ENCODE results near the gene RNASEH2A. TPM values are rescaled to one million over a fixed set of nuclear protein-coding genes. Genes with fewer than 3 reads are reported as not detected.

Gene RNASEH2A
- total and polyA plus RNA-seq, 2 of the 13 experiments (the other 11 are each of a cell fraction or from before 2014, with no cell fraction given) = 25.1 to 35.8 TPM

DNA sequence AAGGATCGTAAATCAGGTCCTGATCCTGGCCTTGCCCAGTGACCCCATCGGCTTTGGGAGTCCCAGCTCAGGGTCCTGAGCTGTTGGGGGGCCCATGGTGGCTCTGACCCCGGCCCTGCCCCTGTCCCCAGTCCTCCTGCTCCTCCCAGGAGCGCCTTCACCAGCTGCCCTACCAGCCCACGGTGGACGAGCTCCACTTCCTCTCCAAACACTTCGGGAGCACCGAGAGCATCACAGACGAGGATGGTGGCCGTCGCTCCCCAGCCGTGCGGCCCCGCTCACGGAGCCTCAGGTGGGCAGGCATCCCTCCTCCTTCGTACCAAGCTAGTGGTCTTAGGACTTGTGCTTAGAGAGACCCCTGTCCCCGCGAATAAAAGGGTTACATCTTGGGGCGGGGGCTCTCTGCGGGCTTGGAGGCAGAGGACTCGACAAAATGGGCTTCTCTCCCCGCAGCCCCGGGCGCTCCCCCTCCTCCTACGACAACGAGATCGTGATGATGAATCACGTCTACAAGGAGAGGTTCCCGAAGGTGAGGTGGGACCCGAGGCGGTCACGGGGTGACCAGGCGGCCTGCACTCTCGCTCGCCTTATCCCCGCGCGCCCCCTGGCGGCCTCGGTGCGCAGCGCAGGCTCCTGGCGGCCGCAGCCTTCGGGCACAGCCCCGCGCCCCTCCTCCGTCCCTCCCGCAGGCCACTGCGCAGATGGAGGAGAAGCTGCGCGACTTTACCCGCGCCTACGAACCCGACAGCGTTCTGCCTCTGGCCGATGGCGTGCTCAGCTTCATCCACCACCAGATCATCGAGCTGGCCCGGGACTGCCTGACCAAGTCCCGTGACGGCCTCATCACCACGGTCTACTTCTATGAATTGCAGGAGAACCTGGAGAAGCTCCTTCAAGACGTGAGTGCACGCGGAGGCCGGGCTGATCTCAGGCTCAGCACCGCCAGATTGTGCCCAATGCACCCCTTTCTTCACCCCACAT is 41.1 kb downstream of the RNASEH2A start:
- H3K27ac ChIP-seq (ENCODE audit: extremely low read length, insufficient read depth, low read length) = no peak overlapping the region
- no peaks in the 10 kb centered on the region for H3K27me3 ChIP-seq (ENCODE audit: control insufficient read depth in 1 of 2, insufficient read depth in 2 of 2, low read length in 2 of 2)
- peak overlapping the region; percentile 68 for H3K4me2 ChIP-seq (ENCODE audit: low read depth, low read length)
- in situ Hi-C loops (cut with HindIII; ENCODE audit: extremely low pct_ligation_motif_present, low pct_unique_long_range_greater_than_20kb) (no loop called here), intact Hi-C loops (cut with micrococcal nuclease; ENCODE audit: unreplicated experiment) (loop anchor here (2.0 kb wide), 1 partner anchor 81 kb away; no protein-coding TSS in a partner anchor)
- DNase-seq (ENCODE audit: low spot score) (peak; percentile 53), FAIRE-seq (no peak), ATAC-seq (peak; percentile 98)
- WGBS (ENCODE audit: low lambda C conversion rate) = 2% methylated on average over 12 of the region's 69 CpGs
- H3K9me3 ChIP-seq (ENCODE audit: low read length) = no peaks in the 10 kb centered on the region
- H4K20me1 ChIP-seq (ENCODE audit: insufficient read depth, low read length) = no peaks in the 10 kb centered on the region
- H3K4me3 ChIP-seq (replicated peaks in 1 of 3; ENCODE audit: insufficient read depth in 1 of 3, low read depth in 2 of 3, low read length in 3 of 3) = peak overlapping the region in 1 of 3 experiments; percentile 49; a peak in 2 of 6 replicates
- H3K36me3 ChIP-seq (replicated peaks in 1 of 2; ENCODE audit: control insufficient read depth in 1 of 2, insufficient read depth in 2 of 2, low read length in 2 of 2) = no peaks in the 10 kb centered on the region
- ChIA-PET POLR2A (interaction anchor here (1.0 to 1.2 kb wide), 2 partner anchors 34 to 87 kb away, joined by 3 to 4 read pairs; partner anchors contain the start of gene DNASE2), CTCF (ENCODE audit: low intra/inter-chr PET ratio, low total read pairs) (interaction anchor here (0.6 to 1.9 kb wide), 5 partner anchors 10 to 130 kb away, joined by 3 to 14 read pairs (median 6); partner anchors contain the start of gene MAST1)
- peaks cover 4% of the 10 kb centered on the region for H3K4me1 ChIP-seq (ENCODE audit: insufficient read depth, low read length)
- no TSS peak for BruUV-seq (replicated peaks)
- H2AFZ ChIP-seq (ENCODE audit: low read length) = no peak overlapping the region
- no peaks in the 10 kb centered on the region for H3K79me2 ChIP-seq (ENCODE audit: insufficient read depth, low read length)
- H3K9ac ChIP-seq (ENCODE audit: insufficient read depth, low read depth, low read length) = no peak overlapping the region
- TF ChIP-seq, protein P1, sequence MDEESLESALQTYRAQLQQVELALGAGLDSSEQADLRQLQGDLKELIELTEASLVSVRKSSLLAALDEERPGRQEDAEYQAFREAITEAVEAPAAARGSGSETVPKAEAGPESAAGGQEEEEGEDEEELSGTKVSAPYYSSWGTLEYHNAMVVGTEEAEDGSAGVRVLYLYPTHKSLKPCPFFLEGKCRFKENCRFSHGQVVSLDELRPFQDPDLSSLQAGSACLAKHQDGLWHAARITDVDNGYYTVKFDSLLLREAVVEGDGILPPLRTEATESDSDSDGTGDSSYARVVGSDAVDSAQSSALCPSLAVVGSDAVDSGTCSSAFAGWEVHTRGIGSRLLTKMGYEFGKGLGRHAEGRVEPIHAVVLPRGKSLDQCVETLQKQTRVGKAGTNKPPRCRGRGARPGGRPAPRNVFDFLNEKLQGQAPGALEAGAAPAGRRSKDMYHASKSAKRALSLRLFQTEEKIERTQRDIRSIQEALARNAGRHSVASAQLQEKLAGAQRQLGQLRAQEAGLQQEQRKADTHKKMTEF (CRISPR knock-in tag; IDR thresholded peaks at IDR 0.05) = peak; percentile 43; the same call in 1 of the 2 replicates
- TF ChIP-seq KAT8 (CRISPR knock-in tag; IDR thresholded peaks at IDR 0.05) (0 out of 2 replicates have a peak, but pooled peaks have one; percentile 27), NONO (IDR thresholded peaks at IDR 0.05) (no peak), NONO (CRISPR knock-in tag; conservative IDR thresholded peaks at IDR 0.05) (0 out of 2 replicates have a peak, but pooled peaks have one; percentile 27), ZNF784 (CRISPR knock-in tag; IDR thresholded peaks at IDR 0.05; ENCODE audit: borderline replicate concordance) (no peak), ELF1 (CRISPR knock-in tag; IDR thresholded peaks at IDR 0.05) (no peak), ZZZ3 (CRISPR knock-in tag; IDR thresholded peaks at IDR 0.05; ENCODE audit: borderline replicate concordance) (no peak), RELA (CRISPR knock-in tag; IDR thresholded peaks at IDR 0.05) (no peak), HNF1B (CRISPR knock-in tag; IDR thresholded peaks at IDR 0.05) (no peak), ETV6 (CRISPR knock-in tag; conservative IDR thresholded peaks at IDR 0.05) (no peak), ZNF747 (CRISPR knock-in tag; IDR thresholded peaks at IDR 0.05; ENCODE audit: borderline replicate concordance) (no peak), MEIS1 (CRISPR knock-in tag; IDR thresholded peaks at IDR 0.05; ENCODE audit: borderline replicate concordance) (peak; percentile 71; the same call in 1 of the 2 replicates), HOXA3 (CRISPR knock-in tag; IDR thresholded peaks at IDR 0.05) (peak; percentile 58; the same call in 1 of the 2 replicates), ZNF672 (CRISPR knock-in tag; IDR thresholded peaks at IDR 0.05) (no peak), ZNF431 (CRISPR knock-in tag; IDR thresholded peaks at IDR 0.05; ENCODE audit: borderline replicate concordance, low read depth) (no peak), ZNF644 (CRISPR knock-in tag; IDR thresholded peaks at IDR 0.05; ENCODE audit: low read depth) (no peak)
- TF ChIP-seq, protein P2, sequence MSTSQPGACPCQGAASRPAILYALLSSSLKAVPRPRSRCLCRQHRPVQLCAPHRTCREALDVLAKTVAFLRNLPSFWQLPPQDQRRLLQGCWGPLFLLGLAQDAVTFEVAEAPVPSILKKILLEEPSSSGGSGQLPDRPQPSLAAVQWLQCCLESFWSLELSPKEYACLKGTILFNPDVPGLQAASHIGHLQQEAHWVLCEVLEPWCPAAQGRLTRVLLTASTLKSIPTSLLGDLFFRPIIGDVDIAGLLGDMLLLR (CRISPR knock-in tag; IDR thresholded peaks at IDR 0.05) = peak; percentile 46; the same call in 1 of the 2 replicates
- TF ChIP-seq, protein P3, sequence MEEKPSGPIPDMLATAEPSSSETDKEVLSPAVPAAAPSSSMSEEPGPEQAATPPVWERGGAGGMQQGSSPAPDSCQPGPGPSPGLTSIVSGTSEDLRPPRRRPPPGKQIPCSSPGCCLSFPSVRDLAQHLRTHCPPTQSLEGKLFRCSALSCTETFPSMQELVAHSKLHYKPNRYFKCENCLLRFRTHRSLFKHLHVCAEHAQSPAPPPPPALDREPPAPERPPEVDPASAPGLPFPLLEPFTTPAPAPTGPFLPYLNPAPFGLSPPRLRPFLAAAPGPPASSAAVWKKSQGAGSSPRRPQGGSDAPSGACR (CRISPR knock-in tag; IDR thresholded peaks at IDR 0.05) = no peak
